Limb (tissue), 2 donors: ENCODE measurements around the gene ARPP19.
"Not testable (repeated sequence)": the region's sequence is repeated elsewhere in the genome, so short reads cannot be mapped to it uniquely, and the experiment has no call there.

ENCODE experiments used
- DNase-seq, 2 donors: peaks; one replicate each; pipeline ENCODE4 v3.0.0-alpha.2; 2016; ENCODE audit errors: extremely low spot score in 2 of 2

ARPP19 gene

GRCh38 chr15:52551762-52552161, 17.1 kb downstream of the ARPP19 start:
- DNase-seq, result no peak

DNA sequence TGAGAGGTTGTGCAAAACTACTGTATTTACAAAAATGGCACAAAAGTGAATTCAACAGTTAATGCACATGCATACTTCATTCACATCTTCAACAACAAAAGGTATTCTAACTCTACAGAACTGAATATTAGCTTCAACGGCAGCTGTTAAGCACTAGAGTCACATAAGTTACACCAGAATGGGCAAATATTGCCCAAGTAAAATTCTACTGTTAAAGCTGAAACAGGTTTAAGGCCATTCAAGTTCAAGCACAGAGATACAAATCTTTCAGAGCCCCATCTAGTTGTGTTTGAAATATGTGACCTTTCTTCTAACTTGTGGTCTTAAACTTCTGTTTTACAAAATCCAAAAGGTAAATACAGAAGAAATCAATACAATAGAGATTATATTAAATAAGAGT, 17.6 kb downstream of the ARPP19 start:
- not testable (repeated sequence) for DNase-seq

- DNase-seq, result no peak
Measured at GRCh38 chr15:52546031-52546751, 22.6 kb downstream of the ARPP19 start.

DNA sequence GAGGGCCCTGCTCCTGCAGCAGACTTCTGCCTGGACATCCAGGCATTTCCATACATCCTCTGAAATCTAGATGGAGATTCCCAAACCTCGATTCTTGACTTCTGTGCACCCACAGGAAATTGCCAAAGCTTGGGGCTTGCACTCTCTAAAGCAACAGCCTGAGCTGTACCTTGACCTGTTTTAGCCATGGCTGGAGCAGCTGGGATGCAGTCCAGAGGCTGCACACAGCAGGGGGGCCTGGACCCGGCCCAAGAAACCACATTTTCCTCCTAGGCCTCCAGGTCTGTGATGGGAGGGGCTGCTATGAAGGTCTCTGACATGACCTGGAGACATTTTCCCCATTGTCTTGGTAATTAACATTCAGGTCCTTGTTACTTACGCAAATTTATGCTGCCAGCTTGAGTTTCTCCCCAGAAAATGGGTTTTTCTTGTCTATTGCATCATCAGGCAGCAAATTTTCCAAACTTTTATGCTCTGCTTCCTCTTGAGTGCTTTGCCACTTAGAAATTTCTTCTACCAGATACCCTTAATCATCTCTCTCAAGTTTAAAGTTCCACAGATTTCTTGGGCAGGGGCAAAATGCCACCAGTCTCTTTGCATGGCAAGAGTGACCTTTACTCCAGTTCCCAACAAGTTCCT, 28.3 kb downstream of the ARPP19 start:
- DNase-seq, result no peak

- DNase-seq, result no peak
Measured at GRCh38 chr15:52537459-52537858, 31.4 kb downstream of the ARPP19 start.

DNA sequence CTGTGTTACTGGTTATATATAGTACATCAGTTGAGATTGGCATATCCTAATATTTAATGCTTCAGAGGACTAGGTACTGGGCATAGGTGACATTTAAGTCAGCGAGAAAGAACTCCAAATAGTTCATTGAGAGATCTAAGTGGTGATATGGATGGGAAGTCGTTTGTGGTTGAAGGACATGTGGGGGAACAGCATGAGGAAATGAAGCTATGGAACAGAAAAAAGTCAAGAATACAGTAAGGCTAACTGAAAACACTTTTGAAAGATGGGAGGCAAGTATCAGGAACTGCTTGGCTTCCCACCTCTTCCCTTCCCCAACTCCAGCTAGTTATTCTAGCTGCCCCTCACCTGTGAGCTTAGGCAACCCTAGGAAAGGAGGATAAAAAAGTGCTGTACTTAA, 36.4 kb downstream of the ARPP19 start:
- no peak for DNase-seq

- DNase-seq, result no peak
Measured at GRCh38 chr15:52529940-52530339, 38.9 kb downstream of the ARPP19 start.

DNA sequence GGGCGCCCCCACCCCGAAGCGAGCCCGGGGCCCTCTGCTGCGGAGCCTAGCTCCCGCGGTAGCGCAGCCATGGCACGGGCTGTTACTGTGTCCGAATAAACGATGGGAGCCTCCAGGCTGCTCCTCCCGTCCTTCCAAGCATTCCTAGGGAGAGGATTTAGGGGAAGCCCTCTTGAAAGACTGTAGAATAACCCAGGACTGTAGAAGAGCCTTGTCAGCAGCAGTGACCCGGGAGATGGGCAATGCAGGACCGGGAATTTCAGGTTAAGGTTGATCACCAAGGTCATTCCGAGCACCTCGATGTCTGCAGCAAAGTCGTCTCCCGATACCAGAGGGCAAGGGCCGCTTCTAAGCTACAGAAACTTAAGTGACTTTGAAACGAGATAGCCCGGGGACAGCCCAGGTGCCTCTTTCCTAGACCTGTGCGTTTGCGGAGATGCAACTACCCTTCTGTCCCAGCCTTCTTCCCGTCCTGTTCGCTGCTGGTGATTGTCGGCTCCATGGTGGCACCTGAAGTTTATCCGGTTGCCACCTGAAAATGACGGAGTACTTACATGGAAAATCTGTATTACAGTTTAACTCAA, 39.4 kb downstream of the ARPP19 start:
- DNase-seq, result no peak

DNA sequence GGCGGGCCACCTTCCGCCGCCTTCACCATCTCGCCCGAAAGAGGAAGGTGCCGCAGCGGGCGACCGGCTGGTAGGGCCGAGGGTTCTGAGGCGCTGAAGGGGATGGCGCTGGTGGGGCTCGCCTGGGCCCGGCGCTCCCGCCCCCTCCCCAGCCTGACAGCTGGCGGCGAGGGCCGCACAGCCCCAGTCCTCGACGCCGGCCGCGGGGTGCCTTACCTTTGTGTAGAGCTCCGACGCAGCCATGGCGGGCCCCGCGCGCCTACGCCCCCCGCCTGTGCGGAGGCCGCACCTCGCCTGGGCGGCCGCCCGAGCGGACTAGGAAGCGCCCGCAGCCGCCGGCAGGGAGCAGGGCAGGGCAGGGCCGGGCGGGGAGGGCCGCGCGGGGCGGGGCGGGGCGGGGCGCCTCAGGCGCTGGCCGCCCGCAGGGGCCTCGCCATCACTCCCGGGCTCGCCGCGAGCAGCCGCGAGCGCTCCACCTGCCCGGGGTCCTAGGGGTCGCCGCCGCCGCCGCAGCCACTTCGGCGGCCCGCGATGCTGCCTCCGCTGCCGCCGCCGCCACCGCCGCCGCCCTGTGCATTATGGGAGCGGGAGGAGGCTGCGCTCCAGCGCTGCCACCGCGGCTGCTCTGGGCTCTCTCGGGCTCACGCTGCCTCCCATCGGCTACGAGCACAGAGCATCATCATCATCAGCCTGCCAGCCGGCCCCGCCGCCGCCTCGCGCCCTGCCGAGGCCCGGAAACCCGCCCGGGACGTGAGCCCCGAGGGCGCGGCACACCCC, 40.1 kb downstream of the ARPP19 start, which contains the start of gene MYO5A:
Gene MYO5A (minus strand): TSS at position 317 of the 777 bp plus-strand sequence. CDS start 74 bp downstream, at position 243.
- DNase-seq, result peak; percentile 61 to 82

GRCh38 chr15:52527911-52528563, 40.8 kb downstream of the ARPP19 start:
- no peak for DNase-seq

DNA sequence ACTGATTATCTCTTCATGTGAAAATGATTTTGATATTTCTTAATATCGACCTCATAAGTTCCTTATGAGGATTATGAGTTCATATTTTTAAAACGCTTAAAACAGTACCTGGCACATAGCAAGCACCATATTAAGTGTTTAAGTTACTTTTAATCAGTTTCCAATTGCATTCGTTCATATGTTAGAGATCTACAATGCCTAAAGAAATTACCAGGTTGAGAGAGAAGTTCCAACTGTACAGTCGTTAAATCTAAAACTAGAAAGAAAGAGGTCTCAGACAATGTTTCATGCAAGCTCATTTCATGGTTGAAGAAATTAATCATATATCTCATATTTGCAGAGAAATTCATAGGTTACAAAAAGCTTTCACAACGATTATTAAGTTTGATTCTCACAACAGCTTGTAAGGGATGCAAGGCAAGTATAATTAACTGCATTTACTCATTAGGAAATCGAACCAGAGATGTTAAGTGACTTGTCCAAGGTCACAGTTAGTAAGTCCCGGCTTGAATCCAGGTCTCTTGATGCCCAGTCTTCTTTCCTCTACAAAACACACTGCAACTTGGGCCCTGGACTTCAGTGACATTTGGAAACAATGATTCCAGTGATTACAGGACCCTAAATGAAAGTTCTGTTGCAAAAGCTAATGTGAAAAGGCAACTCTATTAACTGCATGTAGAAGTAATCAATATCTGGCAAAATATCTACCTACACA, 41.5 kb downstream of the ARPP19 start:
- no peak for DNase-seq

GRCh38 chr15:52524223-52525136, 44.4 kb downstream of the ARPP19 start:
- no peak for DNase-seq

- DNase-seq, result no peak
Measured at GRCh38 chr15:52523647-52524046, 45.2 kb downstream of the ARPP19 start.

DNA sequence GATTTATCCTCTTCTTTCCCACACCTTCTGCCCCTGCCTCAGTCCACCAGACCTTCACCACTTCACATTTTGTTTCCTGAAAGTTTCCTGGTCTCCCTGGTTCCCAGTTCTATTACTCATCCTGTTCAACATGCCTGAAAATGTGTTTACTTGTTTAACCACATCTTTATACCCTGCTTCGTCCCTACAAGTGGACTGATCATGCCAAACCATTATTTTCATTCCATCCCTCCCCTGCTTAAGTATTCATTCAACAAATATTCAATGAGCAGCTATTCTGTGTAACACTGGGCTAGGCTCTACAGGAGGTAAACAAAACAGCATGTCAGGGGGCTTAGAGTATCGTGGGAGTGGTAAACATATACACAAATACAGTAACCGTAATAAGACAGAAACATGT, 45.6 kb downstream of the ARPP19 start:
- DNase-seq, result no peak

DNA sequence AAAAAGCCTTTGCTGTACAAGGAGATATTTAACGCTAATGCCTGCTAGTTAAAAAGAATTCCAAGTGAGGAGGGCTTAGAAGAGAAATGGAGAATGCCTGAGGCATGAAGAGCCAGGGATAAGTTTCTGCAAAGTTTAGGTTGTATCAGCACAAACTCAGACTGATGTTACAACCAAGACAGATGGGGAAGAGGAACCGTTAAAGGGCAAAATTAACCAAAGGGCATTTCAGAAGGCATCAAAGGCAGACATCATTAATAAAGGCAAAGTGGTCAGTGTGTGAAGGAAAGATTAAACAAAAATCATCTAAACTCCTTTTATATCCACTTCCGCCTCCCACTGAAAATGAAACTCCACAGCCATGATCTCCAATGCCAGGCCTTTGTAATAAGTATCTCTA, 47.1 kb downstream of the ARPP19 start:
- DNase-seq, result no peak

GRCh38 chr15:52520421-52520820, 48.4 kb downstream of the ARPP19 start:
- DNase-seq, result no peak

DNA sequence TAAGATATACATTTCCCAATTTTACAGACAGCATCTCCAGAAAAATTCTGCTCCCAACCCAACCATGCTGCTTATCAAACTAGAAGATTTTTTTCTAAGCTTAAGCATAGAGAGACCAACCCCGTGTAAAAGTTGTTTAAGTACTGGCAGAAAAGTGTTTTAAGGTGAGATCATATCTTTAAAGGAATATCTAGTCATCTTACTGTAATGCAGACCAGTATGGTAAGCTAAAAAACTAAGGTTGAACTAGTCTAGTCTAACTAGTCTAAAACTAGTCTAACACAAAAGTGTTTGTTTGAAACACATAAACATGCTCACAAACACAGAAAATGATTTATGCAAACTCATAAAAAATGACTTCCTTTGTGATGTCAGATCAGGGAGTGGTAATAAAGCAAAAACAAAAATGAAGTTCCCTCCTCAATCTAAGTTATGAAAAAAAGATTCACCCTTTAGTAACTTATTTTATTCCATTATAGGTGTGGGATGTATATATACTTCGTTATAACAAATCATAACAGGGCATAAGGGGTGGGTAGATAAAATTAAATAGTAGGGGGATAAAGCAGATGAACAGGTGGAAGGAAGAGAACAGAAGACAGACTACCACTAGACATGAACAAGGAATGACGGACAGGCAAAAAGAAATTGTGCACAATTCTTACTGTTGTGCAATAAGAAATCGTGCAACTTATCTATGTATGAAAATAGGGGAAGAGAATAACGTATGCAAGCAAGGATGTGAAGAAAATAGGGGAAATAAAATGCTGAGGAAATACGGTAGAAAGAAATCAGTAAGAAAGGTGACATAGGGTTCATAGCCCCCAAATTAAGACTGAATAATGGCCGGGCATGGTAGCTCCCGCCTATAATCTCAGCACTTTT, 50.1 kb downstream of the ARPP19 start:
- no peak for DNase-seq

- no peak for DNase-seq
Measured at GRCh38 chr15:52517014-52517413, 51.8 kb downstream of the ARPP19 start.

- no peak for DNase-seq
Measured at GRCh38 chr15:52515343-52515742, 53.5 kb downstream of the ARPP19 start.
